ENCODE data around the gene CISH.

Gene CISH

DNA sequence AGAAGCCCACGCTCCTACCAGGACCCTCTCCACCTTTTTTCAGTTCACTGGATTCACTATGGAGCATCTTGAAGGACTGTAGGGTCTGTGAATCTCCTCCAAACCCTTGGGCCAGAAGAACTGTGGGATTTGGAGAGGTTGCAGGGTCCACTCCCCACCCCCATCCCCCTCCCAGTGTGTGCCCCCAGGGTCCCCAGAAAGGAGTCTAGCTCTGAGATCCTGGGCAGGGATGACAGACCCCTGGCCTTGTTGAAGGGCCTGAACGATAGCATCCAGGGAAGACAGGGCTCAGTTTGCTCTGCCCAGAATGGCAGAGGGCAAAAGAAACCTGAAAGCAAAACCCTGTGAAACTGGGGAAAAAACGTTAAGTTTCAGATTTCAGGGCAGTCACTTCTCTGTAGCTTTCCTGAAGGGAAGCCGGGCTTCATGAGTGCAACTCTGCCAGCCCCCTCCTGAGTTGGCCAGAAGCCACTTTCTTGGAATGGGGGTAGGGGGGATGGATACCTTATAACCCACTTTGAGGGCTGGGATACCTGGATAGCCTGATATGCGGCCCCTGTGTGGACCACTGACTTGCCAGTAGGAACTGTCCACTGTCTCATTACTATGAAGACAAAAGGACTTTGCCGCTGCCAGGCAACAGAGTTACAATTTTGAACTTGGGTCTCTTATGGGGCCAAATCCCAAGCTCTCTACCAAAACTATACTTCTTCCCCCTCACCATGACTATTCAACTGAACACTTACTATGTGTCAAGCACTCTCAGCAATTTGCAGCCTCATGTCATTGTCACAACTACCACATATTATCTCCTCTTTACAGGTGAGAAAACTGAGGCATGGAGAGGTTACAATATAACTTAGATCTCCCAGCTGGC lies 1.6 kb upstream of the CISH start:
- no peak for DNase-seq (ENCODE audit: low read depth)

DNA sequence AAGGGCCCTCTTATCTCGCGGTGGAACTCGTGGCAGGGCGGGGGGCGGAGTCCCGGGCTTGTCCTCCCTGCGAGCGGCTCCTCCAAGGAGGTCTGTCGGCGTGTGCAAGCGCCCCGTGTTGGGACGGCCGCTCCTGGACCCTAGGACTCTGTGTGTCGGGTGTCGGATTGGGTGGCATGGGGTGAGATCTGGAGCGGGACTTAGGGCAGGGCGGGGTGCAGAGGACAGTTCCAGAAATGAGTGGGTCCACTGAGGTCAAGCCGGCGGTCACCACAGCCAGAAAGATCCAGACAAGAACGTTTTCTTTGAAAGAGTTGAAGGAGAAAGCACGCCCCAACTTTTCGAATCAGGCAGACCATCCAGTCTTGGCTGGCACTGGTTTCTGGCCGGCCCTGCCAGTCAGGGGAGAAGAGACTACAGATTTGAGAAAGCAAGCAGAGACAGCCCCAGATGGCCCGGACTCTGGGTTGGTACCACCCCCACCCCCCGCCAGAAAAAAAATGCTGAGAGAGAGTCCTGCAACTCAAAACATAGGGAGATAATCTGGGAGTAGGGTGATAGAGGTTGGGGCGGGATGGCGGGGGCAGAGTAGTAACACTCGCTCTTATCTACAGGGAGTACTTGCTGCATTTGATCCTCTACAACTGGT lies 784 bp upstream of the CISH start:
- DNase-seq (ENCODE audit: low read depth): no peak

DNA sequence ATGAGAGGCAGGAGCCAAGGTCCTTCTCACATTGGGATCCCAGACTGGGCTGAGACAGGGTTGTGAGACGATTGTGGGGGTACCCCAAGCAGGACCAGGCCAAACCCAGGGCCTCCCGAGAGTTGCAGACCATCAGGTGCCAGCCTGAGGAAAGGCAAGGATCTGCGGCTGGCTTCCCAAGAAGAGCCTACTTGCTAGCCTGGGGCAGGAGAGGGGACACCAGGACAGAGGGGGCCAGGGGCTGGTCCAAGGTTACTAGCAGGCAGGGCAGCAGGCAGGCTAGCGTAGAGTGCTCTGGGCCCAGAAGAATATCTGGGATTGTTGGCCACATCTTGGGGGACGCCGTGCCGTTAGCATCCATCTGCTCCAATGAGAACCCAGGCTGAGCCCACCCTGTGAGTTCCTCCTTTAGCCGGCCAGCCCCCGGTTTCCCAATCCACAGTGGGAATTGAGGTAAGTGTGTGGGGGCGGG lies 546 bp downstream of the CISH start:
- DNase-seq (ENCODE audit: low read depth): no peak

DNA sequence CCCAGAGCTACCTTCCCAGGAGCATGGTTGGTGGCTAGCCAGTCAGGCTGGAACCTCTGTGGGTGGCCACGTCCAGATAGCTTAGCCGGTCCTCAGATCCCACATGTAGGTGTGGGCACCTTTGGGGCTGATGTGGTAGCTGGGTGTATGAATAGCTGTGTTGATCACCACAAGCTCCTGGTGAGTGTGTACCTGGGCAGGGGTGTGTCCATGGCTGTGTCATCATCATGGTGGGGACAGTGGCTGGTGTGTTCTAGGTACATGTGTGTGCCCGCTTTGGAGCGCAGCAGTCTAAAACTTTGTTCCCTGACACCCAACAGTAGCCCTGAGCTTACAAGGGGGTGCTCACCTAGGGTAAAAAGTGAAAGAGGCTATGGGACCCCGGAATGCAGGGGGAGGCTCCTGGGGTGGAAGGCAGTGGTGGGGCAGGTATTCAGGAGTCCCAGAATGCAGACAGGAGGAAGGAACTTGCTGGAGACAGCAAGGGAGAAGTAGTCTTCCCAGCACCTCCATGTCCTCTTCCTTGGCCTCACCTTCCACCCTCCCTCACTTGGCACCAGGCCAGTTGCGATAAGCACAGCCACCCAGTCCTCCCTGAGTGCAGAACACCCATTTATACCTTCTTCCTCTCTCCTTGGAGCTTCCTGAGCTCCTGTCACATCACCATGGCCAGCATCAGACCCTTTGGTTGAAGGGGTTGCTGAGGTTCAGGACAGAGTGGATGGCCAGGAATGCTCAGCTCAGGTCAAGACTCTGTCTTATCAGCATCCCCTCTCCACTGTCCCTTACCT lies 1.2 kb downstream of the CISH start:
- DNase-seq (ENCODE audit: low read depth): no peak

DNA sequence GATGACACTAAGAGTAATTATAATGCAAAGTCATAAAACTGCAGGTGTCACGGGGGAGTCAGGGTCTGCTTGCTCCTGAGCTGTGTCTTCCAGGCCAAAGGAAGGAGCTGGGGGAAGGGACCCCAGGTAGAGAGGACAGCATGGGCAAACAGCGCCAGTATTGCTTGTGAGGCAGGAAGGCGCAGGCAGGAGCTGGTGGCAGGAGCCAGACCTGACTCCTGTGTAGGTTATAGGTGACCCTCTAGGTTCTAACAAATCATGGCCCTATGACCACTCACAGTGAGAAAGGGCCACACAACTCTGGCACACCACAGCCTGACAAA lies 1.9 kb downstream of the CISH start:
- no peak for DNase-seq (ENCODE audit: low read depth)

DNA sequence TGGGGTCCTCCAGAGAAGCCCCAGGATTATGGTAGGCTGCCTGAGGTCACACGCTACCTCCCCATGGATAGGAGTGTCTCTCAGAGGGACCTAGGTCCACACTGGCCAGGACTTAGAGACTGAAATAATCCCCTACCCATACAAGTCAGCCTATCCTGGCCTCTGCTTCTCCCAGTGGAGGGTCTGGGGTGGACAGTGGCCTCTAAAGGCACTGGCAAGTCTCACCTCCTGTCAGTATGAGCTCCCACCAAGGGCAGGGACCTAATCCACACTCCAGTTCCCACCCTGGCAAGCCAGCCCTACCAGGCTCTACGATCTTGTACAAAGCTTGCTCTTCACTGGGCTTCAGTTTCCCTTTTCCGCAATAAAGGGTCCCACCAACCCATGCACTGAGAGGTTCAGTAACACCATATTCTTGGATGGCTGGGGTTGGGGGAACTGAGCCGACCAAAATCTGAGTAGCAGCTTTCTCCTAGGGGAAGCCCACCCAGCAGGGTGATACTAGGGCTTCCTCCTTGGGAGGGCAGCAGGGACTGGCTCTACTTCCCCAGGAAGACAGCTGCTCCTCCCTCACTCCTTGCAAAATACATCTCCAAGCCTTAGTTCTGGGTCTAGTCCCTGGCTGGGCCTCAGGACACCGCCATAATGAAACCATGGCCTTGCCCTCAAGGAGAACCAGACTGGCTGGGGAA lies 2.4 kb downstream of the CISH start:
- no peak for DNase-seq (ENCODE audit: low read depth)

DNA sequence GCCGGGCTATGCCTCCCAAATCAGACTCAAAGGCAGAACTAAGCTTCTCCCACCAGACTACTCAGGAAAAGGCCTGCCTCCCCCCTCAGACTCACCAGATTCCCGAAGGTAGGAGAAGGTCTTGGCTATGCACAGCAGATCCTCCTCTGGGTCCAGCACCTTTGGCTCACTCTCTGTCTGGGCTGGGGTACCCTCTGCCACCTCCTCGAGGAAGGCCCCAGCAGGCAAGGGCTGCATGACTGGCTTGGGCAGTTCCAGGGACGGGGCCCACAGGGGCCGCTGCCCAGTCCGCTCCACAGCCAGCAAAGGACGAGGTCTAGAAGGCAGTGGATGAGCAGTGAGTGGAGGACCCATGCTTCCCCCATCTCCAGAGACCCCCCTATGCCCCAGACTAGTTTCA lies 3.3 kb downstream of the CISH start:
- DNase-seq (ENCODE audit: low read depth): no peak

DNA sequence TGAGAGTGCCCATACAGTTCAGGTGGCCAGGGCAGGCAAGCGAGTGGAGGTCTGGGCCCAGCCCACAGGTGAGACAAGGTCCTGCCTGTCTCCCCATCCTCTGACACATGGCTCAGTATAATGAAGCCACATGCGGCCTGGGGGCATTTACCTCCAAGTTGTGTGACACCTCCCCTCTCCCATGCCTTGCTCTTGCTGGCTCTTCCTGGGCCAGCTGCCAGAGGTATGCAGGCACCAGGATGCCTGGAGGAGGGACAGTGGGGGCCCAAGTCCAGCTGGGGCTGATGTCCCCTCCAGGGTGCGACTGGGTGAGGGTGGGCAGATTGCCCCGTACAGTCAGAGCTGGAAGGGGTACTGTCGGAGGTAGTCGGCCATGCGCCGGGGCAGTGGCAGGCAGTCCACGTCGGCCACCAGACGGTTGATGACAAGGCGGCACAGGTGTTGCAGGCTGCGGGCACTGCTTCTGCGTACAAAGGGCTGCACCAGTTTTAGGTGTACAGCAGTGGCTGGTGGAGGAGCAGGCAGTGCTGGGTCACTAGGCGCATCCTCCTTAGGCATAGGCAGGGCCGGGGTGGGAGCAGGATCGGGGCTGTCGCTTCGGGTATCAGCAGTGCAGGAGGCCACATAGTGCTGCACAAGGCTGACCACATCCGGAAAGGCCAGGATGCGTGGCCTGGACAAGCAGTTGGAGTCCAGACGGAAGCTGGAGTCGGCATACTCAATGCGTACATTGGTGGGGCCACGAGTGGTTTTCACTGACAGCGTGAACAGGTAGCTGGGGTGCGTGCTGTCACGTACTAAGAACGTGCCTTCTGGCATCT lies 4.1 kb downstream of the CISH start:
- no peak for DNase-seq (ENCODE audit: low read depth)

DNA sequence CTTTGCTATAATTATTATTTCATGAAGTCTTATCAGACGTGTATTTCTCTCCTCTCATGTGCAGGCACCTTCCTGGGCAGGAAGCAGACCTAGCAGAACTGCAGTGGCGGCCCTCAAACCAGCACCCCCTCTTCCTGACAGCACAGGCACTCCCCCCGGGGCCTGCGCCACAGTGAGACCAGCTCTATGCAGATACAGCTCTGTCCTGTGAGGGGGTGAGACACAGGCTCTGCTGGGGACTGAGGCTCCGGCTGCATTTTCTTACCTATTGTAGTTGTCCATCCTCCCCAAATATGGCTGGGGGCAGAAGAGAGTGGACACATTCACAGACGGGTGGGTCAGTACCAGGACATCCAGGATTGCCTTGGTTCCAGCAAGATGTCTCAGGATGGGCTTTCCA lies 5.0 kb downstream of the CISH start:
- no peak for DNase-seq (ENCODE audit: low read depth)

DNA sequence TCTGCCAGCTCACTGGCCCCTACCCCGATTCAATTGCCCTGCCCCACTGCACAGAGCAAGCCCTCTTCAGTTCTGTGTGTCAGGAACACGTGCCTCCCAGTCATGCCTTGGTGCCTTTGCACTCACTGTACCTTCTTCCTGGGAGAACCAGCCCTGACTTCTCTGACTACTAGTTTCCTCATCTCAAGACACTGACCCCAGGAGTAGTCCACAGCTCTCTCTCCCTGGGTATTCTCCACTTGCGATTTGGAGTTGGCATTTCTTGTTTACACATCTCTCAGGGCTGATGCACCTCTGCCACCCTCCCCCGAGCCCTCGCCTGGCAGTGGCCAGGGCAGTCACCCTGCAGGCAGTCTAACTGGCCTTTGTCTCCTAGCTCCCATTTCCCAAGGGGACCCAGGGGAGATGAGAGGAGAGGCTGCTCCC lies 5.7 kb downstream of the CISH start:
- DNase-seq (ENCODE audit: low read depth): no peak

DNA sequence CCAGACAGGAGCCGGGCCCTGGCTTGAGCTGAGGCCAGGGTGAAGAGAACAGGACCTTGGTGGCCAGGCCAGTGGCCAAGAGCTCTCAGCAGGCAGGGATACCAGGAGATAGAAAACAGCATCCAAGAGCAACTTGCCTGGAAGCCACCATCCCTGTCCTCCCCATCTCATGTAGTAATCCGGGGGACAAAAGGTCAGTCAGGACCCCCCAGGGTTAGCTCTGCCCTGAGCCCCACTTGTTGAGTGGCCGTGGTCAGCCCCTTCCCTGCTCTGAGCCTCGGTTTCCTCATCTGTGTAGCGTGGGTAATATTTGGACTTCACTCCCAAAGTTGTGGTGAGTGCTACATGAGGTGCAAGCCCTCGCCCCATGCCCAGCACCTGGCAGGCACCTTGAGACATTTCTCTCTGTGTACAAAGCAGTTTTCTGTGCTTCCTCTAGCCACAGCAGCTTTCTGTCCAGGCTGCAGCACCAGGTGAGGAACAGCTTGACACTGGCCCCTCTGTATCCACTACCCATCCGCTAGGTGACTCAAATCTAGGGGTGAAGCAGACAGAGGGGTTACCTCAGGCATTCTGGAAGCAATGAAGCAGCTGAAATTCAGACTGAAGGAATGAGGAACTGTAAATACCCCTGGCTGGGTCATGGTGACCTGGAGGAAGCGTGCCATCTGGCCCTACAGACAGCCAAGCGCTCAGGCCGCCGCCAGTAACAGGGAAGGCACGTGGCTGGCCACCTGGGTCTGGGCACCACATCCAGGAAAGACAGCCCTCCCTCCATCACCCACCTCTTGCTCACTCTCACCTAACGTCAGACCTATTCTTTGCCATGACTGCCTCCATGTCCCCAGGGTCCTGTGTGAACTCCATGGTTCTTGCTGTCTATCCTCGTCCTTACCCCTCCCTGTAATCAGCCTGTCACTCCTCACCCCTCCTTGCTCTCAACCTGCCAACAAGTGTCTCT lies 6.7 kb downstream of the CISH start:
- DNase-seq (ENCODE audit: low read depth): no peak

DNA sequence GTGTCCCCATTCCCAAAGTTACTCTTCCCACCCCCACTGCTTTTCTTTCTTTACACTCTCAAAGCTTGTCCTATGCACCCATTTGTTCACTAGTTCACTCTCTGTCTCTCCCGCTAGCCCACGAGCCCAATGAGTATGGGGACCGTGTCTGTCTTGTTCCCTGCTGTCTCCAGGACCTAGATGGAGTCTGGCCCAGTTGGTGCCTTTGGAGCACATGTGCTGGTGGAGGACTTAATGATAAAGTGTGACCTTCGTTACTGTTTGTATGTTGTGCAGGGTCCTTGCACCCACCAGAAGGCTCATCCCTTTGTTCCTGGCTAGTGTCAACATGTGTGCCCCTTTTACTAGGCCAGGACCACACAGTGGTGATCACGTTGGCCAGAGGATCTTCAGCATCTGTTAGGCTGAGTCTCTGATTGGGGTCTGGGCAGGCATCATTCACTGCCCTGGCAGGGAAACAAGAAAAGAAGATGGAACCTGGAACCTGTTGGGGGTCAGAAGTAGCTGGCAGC lies 7.4 kb downstream of the CISH start:
- DNase-seq (ENCODE audit: low read depth): no peak

DNA sequence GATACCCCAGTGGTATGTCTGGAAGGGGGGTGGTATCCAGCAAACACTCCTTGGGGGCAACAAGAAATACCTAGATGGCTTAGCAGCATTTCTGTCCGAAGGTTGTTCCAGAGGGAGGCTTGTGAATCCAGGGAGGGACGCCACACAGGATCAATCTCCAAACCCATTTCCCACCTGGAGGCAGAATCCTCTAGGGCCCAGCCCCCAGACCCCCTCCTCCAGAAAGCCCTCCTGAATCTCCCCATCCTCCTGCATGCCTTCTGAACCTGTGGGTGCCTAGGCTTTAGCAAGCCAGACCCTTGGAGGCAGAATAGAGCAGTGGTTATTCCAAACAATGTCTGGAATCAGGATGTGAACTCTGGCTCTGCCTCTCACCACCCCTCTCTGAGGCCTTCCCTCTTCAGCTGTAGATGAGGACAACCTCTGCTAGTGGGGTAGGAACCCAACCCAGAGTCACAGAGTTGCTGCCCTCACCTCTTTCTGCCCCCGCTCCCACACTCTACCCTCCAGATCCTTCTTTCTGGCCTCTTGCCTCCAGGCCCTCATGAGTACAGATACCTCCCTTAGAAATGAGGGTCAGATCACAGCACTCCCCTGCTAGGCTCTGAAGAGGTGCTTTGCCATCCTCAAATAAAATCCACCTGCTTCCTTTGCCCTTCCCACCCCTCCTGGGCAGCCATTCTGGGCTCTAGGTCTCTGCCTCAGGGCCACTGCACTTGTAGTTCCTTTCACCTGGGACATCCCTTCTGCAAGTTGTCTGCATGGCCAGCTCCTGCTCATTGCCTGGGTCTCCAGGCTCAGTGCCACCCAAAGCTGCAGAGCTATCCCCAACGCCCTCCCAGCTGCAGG lies 8.1 kb downstream of the CISH start:
- DNase-seq (ENCODE audit: low read depth): no peak

DNA sequence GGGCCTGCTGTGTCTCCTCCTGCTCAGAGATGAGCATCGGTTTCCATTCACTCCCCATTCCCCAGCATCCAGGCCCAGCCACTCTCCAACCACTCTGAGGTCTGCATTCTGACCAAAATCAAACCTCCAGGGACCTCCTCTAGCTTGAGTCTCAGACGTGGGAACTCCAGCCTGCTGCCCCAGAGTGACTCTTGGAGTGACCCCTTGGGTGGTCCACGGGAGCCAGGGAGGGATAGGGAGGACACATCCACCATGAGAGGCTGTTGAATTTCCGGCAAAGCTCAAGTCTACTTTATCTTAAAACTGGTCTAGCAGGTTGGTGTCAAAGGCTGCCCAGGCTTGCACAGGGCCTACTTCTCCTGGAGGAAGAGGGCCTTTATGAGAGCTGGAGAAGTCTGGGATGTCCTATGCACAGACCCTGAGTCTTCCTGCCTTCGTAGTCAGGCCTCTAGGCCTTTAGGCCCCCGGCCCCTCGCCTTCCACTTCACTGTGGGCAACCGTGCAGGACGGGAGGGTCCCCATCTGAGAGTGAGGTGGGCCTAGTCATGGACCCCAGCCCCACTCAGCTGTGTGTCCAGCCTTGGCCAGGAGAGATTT lies 8.9 kb downstream of the CISH start:
- DNase-seq (ENCODE audit: low read depth): no peak

DNA sequence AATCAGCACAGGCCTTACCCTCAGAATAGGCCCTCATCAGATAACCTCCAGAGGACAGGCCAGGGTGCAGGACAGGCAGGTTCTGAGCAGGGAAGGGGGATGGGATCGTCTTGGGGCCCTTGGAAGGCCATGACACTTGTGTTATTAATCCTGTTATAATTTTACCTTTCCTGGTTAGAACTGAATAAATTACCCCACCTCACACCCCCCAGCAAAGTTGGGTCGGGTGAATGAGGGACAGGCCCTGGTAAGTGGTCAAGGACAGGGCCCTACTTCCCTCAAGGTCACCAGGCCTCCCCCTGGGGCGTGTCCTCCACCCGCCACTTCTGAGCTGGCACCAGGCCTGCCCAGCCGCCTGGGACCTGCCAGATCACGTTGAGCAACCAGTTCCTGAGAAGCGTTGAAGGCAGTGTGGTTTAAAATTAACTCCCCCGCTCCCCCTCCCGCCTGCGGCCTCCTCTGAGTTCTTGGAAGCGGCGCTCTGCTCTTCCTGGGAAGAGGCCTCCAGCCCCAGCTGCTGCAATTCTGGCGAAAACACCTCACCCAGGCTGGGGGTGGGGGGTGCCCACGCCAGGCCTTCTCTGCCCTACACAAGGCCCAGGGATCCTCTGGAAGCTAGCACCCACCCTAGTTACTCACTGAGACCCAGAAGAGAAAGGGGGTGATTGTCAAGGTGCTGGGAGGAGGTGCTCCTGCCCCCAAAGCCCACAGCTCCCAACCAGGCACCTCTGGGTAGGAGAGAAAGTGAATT lies 10.6 kb downstream of the CISH start:
- peak; percentile 76 for DNase-seq (ENCODE audit: low read depth)

DNA sequence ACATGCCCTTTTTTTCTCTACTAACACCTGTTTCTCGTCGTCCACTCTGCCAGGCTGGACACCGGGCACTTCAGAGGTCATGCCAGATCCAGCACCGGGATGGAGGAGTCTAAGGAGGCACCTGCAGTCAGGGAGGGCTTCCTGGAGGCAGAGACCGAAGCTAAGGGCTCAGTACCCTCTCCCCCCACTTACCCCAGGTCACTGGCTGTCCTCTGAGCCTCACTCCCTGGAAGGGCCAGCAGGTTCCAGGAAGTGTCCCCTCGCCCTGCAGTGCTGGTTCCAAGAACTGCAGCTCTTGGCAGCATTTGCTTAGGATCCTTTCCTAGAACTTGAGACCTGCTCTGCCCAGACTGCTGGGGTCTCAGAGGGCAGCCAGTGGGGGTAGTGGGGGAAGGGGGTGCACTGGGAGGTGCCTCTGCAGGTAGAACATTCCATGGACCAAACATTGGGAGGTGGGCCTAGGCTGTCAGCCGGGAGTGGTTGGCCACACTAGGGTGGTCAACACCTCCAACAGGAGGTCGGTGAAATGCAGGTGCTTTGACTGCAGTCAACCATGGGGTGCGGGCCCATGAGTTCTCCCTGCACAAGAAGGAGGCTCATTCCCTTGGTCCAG lies 11.3 kb downstream of the CISH start:
- DNase-seq (ENCODE audit: low read depth): no peak

DNA sequence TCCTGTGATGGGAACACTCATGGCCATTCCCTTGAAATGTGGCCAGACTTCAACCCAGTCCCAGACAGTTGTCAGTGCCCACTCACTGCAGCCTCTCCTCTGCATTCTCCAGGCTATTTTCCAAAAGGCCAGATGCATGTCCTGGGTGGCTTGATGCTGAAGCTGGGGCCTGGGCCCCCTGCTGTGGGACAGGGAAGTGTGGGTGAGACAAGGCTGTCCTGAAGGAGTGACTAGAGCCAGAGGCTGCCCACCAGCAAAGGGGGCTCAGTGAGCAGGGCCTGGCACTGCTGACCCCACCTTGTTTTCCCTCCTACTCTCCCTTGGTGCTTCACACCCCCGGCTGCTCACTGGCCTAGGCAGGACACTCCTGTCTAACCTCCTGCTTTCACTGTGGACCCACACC lies 11.9 kb downstream of the CISH start:
- DNase-seq (ENCODE audit: low read depth): no peak

Measured in ELR (cell line).